ENCODE results near the gene PRPF19. TPM values are rescaled to one million over a fixed set of nuclear protein-coding genes. Genes with fewer than 3 reads are reported as not detected.

The PRPF19 gene
- total and polyA plus RNA-seq, 9 of the 15 experiments (the other 6 are each of a cell fraction or from before 2014, with no cell fraction given) = 9.4 to 212 (median 73.2) TPM

DNA sequence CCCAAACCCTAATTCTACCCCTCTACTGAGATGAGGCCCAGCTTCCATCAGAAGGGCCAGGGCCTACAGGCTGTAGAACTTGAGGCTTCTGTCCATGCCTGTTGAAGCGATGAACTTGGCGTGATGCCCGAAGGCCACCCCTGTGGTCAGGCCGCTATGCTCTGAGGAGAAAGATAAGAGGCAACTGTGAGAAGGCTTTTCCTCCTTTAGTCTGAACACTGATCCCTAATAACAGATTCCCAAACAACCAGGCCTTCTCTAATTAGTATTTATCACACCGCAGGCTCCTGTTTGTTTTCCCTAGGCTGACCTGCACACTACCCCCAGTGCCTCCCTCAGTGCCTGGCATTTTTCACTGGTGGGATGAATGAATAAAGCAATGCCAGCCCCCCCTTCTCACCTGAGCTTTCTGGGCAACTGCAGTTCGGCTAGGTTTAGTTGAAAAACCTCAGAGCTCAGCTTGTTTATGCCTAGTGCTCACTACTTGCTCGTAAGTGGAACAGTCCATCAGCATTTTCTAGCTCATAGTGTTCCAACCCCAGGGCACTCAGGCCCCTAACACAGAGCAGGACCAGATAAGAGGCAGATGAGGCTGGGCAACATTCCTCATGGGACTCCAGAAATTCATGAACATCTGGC, 15.2 kb downstream of the PRPF19 start (continued):
- TF ChIP-seq, protein P1, sequence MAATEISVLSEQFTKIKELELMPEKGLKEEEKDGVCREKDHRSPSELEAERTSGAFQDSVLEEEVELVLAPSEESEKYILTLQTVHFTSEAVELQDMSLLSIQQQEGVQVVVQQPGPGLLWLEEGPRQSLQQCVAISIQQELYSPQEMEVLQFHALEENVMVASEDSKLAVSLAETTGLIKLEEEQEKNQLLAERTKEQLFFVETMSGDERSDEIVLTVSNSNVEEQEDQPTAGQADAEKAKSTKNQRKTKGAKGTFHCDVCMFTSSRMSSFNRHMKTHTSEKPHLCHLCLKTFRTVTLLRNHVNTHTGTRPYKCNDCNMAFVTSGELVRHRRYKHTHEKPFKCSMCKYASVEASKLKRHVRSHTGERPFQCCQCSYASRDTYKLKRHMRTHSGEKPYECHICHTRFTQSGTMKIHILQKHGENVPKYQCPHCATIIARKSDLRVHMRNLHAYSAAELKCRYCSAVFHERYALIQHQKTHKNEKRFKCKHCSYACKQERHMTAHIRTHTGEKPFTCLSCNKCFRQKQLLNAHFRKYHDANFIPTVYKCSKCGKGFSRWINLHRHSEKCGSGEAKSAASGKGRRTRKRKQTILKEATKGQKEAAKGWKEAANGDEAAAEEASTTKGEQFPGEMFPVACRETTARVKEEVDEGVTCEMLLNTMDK (IDR thresholded peaks at IDR 0.05; ENCODE audit: borderline replicate concordance, insufficient read depth, low read depth, low read length, poor library complexity, severe bottlenecking) = no peak
- TF ChIP-seq TAF9B (IDR thresholded peaks at IDR 0.05; ENCODE audit: partially characterized antibody) (no peak), NBN (IDR thresholded peaks at IDR 0.05; ENCODE audit: low read depth) (no peak), ZNF174 (CRISPR knock-in tag; IDR thresholded peaks at IDR 0.05) (no peak), JUNB (CRISPR knock-in tag; conservative IDR thresholded peaks at IDR 0.05) (no peak), SIRT6 (IDR thresholded peaks at IDR 0.05; ENCODE audit: low read depth, low read length) (no peak), MTA2 (IDR thresholded peaks at IDR 0.05; ENCODE audit: low read depth) (peak; percentile 49; the same call in 1 of the 2 replicates), CREB1 (IDR thresholded peaks at IDR 0.05) (0 out of 2 replicates have a peak, but pooled peaks have one; percentile 17), CREB1 (CRISPR knock-in tag; IDR thresholded peaks at IDR 0.05) (no peak)
- TF ChIP-seq, protein P2, sequence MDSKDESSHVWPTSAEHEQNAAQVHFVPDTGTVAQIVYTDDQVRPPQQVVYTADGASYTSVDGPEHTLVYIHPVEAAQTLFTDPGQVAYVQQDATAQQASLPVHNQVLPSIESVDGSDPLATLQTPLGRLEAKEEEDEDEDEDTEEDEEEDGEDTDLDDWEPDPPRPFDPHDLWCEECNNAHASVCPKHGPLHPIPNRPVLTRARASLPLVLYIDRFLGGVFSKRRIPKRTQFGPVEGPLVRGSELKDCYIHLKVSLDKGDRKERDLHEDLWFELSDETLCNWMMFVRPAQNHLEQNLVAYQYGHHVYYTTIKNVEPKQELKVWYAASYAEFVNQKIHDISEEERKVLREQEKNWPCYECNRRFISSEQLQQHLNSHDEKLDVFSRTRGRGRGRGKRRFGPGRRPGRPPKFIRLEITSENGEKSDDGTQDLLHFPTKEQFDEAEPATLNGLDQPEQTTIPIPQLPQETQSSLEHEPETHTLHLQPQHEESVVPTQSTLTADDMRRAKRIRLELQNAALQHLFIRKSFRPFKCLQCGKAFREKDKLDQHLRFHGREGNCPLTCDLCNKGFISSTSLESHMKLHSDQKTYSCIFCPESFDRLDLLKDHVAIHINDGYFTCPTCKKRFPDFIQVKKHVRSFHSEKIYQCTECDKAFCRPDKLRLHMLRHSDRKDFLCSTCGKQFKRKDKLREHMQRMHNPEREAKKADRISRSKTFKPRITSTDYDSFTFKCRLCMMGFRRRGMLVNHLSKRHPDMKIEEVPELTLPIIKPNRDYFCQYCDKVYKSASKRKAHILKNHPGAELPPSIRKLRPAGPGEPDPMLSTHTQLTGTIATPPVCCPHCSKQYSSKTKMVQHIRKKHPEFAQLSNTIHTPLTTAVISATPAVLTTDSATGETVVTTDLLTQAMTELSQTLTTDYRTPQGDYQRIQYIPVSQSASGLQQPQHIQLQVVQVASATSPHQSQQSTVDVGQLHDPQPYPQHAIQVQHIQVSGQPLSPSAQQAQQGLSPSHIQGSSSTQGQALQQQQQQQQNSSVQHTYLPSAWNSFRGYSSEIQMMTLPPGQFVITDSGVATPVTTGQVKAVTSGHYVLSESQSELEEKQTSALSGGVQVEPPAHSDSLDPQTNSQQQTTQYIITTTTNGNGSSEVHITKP (IDR thresholded peaks at IDR 0.05; ENCODE audit: partially characterized antibody) = peak; percentile 64
- TF ChIP-seq, protein P3, sequence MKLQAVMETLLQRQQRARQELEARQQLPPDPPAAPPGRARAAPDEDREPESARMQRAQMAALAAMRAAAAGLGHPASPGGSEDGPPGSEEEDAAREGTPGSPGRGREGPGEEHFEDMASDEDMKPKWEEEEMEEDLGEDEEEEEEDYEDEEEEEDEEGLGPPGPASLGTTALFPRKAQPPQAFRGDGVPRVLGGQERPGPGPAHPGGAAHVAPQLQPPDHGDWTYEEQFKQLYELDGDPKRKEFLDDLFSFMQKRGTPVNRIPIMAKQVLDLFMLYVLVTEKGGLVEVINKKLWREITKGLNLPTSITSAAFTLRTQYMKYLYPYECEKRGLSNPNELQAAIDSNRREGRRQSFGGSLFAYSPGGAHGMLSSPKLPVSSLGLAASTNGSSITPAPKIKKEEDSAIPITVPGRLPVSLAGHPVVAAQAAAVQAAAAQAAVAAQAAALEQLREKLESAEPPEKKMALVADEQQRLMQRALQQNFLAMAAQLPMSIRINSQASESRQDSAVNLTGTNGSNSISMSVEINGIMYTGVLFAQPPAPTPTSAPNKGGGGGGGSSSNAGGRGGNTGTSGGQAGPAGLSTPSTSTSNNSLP (IDR thresholded peaks at IDR 0.05; ENCODE audit: borderline replicate concordance, low read depth, low read length) = no peak
- TF ChIP-seq, protein P4, sequence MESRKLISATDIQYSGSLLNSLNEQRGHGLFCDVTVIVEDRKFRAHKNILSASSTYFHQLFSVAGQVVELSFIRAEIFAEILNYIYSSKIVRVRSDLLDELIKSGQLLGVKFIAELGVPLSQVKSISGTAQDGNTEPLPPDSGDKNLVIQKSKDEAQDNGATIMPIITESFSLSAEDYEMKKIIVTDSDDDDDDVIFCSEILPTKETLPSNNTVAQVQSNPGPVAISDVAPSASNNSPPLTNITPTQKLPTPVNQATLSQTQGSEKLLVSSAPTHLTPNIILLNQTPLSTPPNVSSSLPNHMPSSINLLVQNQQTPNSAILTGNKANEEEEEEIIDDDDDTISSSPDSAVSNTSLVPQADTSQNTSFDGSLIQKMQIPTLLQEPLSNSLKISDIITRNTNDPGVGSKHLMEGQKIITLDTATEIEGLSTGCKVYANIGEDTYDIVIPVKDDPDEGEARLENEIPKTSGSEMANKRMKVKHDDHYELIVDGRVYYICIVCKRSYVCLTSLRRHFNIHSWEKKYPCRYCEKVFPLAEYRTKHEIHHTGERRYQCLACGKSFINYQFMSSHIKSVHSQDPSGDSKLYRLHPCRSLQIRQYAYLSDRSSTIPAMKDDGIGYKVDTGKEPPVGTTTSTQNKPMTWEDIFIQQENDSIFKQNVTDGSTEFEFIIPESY (CRISPR knock-in tag; IDR thresholded peaks at IDR 0.05) = no peak
- TF ChIP-seq, protein P5, sequence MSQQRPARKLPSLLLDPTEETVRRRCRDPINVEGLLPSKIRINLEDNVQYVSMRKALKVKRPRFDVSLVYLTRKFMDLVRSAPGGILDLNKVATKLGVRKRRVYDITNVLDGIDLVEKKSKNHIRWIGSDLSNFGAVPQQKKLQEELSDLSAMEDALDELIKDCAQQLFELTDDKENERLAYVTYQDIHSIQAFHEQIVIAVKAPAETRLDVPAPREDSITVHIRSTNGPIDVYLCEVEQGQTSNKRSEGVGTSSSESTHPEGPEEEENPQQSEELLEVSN (IDR thresholded peaks at IDR 0.05; ENCODE audit: borderline replicate concordance in 1 of 2, extremely low read depth in 1 of 2, insufficient read depth in 1 of 2, insufficient read length in 1 of 2, low read depth in 1 of 2, low read length in 1 of 2, poor library complexity in 1 of 2, severe bottlenecking in 1 of 2) = peak in 1 of 2 experiments; percentile 26
